ENCODE measurements around the gene CACNA1C.

DNA sequence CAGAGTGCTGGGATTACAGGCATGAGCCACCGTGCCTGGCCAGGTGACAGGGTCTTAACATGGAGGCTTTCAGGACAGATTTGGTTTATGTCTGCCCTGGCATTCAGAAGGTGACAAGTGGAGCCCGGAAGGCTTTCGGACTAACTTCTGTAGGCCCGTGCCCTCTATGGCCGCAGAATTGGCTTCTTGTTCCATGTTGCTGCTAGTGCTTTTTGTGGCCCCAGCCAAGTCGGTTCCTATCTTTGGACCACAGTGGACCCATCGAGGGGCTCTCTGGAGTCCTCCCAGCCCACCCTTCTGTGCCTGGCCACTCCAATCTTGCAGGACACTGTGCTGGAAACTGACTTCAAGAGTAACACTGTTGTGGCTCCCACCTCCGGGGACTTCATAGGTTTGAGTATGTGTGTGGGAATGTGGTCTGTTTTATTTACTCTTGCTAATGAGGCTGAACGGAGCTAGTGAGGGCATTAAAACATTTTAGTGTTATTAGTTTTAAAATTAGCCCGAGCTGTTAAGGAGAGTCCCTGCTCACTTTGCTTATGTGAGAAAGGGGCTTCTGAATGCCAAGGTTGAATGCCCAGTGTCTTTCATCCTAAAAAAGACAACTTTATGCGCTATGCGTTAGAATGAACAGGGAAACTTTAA lies 245.9 kb downstream of the CACNA1C start:
- no peak for TF ChIP-seq GATA2 (IDR thresholded peaks at IDR 0.05; ENCODE audit: low read depth, low read length)
- TF ChIP-seq GATA3 (IDR thresholded peaks at IDR 0.05; ENCODE audit: low read depth, low read length): no peak
